ENCODE data around the gene ORAI2. TPM values are rescaled to one million over a fixed set of nuclear protein-coding genes. Genes with fewer than 3 reads are reported as not detected.

Gene ORAI2
- total and polyA plus RNA-seq, 2 of the 8 experiments (the other 6 are each of a cell fraction or from before 2014, with no cell fraction given): 20.7 to 35.2 TPM

- TF ChIP-seq CHD7 (IDR thresholded peaks at IDR 0.05; ENCODE audit: insufficient replicate concordance, low read length) (no peak), RAD21 (IDR thresholded peaks at IDR 0.05 in 1 of 2, conservative IDR thresholded peaks at IDR 0.05 in 1 of 2; ENCODE audit: low read depth in 2 of 2, low read length in 2 of 2) (peak; percentile 69 to 70), SIRT6 (IDR thresholded peaks at IDR 0.05; ENCODE audit: low read length) (no peak)
Measured at GRCh38 chr7:102404005-102404861, 29.1 kb upstream of the ORAI2 start (continued).
